ENCODE measurements around the gene CHFR.
"Not testable (repeated sequence)": the region's sequence is repeated elsewhere in the genome, so short reads cannot be mapped to it uniquely, and the experiment has no call there.

Gene CHFR

GRCh38 chr12:132874175-132874574 lies 13.2 kb downstream of the CHFR start:
- DNase-seq (ENCODE audit: low read depth), result no peak

DNA sequence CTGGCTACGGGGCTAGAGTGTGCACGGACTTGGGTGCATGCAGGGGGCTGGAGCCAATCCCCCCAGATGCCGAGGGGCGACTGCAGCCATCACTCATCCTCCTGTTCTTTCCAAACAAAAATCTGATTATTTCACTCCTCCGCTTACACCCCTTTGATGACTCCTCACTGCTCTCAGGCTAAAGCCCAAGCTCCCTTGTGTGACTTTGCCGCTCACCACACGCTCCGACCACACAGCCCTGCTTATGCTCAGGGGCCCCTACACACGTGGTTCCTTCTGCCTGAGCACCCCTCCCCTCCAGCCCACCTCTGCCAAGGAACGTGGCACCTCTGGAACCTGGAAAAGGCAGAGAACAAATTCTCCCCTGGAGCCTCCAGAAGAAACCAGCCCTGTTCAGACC lies 13.7 kb downstream of the CHFR start:
- DNase-seq (ENCODE audit: low read depth), result no peak

DNA sequence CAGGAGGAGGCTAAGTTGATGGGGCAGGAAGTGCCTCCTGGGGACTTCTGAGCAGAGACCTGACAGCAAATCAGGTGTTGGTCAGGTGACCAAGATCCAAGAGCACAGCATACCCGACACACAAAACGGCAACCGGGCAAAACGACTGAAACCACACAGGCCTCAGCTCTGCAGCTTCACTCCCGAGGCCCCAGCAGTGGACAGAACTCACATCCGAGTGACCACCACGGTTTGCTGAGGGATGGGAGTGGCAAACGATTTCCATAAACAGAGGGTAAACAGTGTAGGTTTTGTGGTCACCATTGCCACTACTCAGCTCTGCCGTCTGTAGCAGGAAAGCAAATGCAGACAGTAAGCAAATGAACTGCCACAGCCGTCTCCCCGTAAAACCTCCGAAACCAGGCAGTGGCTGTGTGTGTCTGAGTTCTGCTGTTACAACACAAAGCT lies 14.4 kb downstream of the CHFR start:
- no peak for DNase-seq (ENCODE audit: low read depth)

GRCh38 chr12:132872073-132872855 lies 15.1 kb downstream of the CHFR start:
- DNase-seq (ENCODE audit: low read depth), result no peak

- no peak for DNase-seq (ENCODE audit: low read depth)
Measured at GRCh38 chr12:132869551-132869950, 17.9 kb downstream of the CHFR start.

DNA sequence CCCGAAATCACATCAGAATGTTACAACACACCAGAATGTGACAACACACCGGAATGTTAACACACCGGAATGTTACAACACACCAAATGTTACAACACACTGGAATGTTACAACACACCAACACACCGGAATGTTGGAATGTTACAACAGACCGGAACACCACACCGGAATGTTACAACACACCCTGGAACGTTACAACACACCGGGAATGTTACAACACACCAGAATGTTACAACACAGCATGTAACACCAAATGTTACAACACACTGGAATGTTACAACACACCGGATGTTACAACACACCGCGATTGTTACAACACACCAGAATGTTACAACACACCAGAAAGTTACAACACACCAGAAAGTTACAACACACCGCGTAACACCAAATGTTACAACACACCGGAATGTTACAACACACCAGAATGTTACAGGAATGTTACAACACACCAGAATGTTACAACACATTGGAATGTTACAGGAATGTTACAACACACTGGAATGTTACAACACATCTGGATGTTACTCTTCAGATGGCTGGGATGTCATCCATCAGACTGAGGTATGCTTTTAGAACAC lies 21.1 kb downstream of the CHFR start:
- no peak for DNase-seq (ENCODE audit: low read depth)

- DNase-seq (ENCODE audit: low read depth), result no peak
Measured at GRCh38 chr12:132861558-132861957, 25.8 kb downstream of the CHFR start.

GRCh38 chr12:132858718-132859266 lies 28.6 kb downstream of the CHFR start:
- no peak for DNase-seq (ENCODE audit: low read depth)

DNA sequence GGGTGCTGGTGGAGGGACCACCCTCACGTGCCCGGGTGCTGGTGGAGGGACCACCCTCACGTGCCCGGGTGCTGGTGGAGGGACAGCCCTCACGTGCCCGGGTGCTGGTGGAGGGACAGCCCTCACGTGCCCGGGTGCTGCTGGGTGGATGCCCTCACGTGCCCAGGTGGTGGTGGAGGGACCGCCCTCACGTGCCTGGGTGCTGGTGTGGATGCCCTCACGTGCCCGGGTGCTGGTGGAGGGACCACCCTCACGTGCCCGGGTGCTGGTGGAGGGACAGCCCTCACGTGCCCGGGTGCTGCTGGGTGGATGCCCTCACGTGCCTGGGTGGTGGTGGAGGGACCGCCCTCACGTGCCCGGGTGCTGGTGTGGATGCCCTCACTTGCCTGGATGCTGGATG lies 30.4 kb downstream of the CHFR start:
- DNase-seq (ENCODE audit: low read depth), result not testable (repeated sequence)

- DNase-seq (ENCODE audit: low read depth), result no peak
Measured at GRCh38 chr12:132856581-132856980, 30.8 kb downstream of the CHFR start.

DNA sequence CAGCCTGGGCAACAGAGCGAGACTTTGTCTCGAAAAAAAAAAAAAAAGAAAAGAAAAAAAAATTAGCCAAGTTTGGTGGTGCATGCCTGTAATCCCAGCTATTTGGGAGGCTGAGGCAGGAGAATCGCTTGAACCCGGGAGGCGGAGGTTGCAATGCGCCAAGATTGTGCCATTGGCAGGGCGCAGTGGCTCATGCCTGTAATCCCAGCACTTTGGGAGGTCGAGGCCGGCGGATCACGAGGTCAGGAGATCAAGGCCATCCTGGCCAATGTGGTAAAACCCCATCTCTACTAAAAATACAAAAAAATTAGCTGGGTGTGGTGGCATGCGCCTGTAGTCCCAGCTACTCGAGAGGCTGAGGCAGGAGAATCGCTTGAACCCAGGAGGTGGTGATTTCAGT lies 32.2 kb downstream of the CHFR start:
- DNase-seq (ENCODE audit: low read depth), result not testable (repeated sequence)

DNA sequence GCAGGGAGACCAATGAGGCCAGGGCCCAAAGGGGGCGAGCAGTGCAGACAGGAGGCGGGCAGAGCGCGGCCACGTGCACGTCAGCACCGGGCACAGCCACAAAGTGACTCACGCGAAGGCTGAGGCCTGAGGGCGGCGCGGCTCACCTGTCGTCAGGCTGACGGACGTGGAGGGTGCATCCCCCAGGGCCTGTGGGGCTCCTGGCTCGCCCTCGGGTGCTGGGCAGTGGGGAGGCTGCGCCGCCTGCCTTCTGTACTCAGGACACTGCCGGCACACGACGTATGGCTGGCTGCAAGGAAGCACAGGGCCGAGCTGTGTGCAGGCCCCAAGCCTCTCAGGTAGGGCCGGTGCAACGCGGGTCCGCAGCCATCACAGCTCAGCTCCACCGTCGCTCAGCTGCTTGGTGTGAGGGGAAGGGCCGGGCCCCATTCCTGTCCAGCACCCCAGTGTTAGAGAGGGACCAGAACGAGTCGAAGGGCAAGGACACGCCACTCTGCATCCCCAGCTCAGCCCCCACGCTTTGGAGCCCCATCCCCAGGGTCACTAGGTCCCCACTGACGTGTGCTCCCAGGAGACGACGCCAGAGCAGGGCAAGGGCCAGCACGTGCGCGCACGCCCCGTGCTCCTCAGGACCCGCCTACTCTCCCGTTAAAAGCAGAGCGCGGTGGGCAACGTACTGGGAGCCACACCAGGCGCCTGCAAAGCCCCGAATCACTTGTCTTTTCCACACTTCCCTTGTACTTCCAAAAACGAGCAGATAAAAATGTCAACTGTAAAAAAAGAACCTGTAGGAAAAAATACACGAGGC lies 33.9 kb downstream of the CHFR start:
- no peak for DNase-seq (ENCODE audit: low read depth)

DNA sequence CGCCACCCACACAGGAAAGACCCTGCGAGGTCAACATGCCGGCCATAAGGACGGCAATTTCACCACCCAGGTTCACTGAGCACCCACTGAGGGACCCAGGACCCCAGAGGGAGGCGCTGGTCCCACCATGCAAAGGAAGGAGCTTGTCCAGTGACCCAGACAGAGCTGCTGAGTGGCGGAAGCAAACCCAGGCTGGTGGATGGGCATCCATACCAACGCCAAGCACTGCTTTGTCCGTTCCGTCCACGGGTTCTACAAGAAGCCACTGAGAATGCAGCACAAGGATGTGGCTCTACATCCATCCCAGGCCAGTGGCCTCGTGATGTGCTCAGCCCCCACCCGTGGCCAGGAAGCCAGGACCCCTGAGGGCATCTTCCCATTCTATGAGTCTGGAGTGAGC lies 34.9 kb downstream of the CHFR start:
- DNase-seq (ENCODE audit: low read depth), result no peak

- DNase-seq (ENCODE audit: low read depth), result no peak
Measured at GRCh38 chr12:132851465-132851864, 35.9 kb downstream of the CHFR start.

- no peak for DNase-seq (ENCODE audit: low read depth)
Measured at GRCh38 chr12:132850291-132850690, 37.1 kb downstream of the CHFR start.

GRCh38 chr12:132848521-132848920 lies 38.9 kb downstream of the CHFR start:
- DNase-seq (ENCODE audit: low read depth), result no peak

- DNase-seq (ENCODE audit: low read depth), result no peak
Measured at GRCh38 chr12:132847363-132848356, 39.7 kb downstream of the CHFR start.

GRCh38 chr12:132844681-132845080 lies 42.7 kb downstream of the CHFR start:
- not testable (repeated sequence) for DNase-seq (ENCODE audit: low read depth)

GRCh38 chr12:132842449-132843045 lies 44.9 kb downstream of the CHFR start:
- DNase-seq (ENCODE audit: low read depth), result no peak

DNA sequence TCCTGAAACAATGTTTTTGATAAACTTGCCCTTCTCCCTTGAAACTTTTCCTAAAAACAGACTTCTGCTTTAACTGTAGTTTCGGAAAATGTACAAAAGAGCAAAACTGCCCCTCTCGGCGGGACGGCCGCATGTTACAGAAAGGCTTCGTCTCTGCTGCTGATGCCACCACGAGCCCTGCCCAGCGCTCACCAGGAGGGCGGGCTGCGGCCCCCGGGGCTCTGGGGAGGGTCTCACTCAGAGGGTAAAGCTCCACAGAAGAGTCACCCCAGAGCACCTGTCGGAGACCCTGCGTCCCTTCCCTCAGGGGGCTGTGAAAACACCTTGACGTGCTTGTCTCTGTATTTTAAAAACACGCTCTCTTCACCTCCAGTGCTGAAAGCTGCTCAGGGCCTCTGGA lies 46.3 kb downstream of the CHFR start:
- DNase-seq (ENCODE audit: low read depth), result no peak

DNA sequence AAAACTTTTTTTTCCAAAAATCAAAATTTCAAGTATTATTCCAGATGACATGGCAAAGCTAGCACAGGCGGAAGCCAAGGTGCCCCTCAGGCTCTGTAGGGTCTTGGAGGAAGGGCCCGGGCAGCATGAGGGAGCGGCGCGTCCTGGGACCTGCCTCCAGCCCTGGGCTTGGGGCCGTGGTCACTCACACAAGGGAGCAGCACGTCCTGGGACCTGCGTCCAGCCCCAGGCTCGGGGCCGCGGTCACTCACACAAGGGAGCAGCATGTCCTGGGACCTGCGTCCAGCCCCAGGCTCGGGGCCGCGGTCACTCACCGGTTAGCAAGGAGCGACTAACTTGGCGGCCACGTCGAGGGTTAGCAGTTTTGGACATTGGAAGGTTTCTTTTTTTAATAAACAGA lies 46.9 kb downstream of the CHFR start:
- no peak for DNase-seq (ENCODE audit: low read depth)

All from stromal cell of bone marrow (primary cell).